GM20431 (cell line): Measurements from ENCODE around the gene SLC43A2.
"Not testable (repeated sequence)": the region's sequence is repeated elsewhere in the genome, so short reads cannot be mapped to it uniquely, and the experiment has no call there.

Experiments used
- in situ Hi-C: fragments of 300-500 bp; cut with MseI, MboI; formaldehyde crosslinking; loops from one replicate; pipeline ENCODE4 v1.15.0; 2020; ENCODE audit warnings: low sequenced_read_pairs; ENCODE audit not compliant: unreplicated experiment

The SLC43A2 gene

DNA sequence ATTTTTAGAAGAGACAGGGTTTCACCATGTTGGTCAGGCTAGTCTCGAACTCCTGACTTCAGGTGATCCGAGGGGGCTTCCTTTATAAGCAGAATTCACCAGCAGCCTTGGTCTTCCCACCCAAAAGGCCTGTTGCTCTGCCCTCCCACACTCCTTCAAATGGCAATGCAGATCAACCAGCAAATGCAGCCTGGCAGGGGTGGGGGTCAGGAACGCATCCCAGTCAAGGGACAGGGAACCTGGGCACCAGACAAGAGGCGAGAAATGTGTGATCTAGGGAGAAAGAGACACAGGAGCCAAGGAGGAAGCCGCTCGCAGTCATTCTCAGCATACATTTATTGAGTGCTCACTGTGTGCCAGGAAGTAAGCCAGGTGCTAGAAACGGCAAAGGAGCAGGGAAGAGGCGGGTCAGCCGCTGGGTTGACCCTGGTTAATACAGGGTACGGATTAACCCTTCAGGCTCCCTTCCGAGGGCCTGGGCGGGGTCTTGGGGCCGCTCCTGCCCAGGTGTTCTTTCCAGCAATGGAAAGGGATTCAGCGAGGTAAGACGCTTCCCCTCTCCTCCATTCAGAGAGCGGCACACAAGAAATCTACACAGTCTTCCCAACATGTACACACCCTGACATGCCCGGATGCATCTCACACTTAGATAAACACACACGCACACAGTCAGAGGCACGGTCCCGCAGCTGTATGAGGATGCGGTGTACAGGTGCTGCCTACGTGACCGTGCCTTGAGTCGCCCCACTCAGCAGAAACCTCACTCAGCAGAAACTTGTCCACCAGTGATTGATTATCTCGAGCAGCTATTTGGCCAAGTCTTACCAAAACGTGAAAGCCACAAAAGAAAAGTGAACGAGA is 59.5 kb downstream of the SLC43A2 start:
- in situ Hi-C loops = no loop called here

GRCh38 chr17:1566505-1567199 is 62.0 kb downstream of the SLC43A2 start:
- in situ Hi-C loops = no loop called here

DNA sequence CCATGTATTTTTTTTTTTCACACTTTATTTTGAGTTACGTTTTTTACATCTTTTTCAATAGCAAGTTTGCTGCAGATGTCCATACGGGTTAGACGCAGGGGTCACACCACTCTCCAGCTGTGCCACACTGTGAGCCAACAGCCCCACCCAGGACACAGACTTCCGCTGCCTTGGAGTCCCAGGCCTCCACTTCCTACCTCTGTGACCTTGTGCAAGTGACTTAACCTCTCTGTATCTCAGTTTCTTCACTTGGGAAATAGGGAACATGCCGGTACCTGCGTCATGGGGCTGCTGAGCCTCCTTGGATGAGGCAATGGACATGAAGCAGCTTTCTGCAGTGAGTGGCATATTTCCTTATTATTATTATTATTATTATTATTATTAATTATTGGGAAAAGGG is 62.8 kb downstream of the SLC43A2 start:
- in situ Hi-C loops = no loop called here

DNA sequence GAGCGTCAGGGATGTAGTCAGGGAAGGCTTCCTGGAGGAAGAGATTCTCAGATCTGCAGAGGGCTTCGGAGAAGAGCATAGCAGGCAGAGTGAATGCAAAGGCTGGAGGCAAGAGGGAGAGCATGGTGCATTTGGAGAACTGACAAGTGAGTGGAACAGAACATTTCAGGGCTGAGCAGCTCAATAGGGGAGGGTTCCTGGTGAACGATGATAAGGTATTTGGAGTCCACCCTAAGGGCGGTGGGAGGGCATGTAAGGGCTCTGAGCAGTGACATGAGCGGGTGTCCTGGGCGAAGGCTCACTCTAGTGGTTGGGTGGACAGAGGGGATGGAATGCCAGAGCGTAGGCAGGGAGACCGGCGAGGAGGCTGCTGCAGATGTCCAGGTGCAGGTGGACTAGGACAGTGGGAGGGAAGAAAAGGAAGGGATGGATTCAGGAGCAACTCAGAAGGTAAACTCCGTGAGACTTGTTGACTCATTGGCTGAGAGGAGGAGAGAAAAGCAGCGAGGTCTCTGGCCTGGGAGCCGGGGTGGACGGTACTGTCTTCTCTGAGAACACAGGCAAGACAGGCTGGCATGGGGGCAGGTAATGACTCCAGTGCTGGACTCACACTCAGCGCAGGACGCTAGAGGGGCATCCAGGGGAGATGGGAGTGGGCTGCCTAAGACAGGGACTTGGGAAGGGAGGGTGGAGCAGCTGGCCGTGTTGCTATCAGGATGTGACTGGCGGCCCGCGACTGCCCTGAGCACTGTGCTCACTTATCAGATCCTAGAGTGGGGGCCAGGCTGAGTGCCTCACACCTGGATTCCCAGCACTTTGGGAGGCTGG is 64.6 kb downstream of the SLC43A2 start:
- in situ Hi-C loops = no loop called here

DNA sequence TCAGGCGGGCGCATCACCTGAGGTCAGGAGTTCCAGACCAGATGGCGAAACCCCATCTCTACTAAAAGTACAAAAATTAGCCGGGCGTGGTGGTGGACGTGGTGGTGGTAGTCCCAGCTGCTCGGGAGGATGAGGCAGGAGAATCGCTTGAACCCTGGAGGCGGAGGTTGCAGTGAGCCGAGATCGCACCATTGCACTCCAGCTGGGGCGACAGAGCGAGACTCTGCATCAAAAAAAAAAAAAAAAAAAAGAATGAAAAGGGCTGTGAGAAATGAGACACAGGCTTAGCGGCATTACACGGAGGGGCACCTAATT is 65.2 kb downstream of the SLC43A2 start:
- in situ Hi-C loops = not testable (repeated sequence)

DNA sequence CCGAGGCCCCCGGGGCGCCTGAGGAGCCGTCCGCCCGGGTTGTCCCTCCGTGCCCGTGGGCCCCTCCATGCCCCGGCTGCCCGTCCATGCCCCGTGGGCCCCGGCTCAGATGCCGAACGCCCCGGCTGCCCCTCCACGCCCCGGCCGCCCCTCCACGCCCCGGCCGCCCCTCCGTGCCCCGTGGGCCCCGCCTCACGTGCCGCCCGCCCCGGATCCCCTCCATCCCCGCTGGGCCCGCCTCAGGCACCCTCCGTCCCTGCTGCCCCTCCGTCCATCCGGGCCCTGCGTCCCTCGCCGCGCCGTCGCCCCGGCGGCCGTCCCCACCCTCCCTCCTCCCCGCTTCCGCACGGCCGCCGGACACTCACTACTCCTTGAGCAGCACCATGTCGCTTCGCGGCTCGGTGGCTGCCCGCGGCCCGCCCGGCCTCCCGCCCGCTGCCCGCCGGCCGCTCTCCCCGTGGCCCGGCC is 66.4 kb downstream of the SLC43A2 start:
- in situ Hi-C loops = no loop called here

DNA sequence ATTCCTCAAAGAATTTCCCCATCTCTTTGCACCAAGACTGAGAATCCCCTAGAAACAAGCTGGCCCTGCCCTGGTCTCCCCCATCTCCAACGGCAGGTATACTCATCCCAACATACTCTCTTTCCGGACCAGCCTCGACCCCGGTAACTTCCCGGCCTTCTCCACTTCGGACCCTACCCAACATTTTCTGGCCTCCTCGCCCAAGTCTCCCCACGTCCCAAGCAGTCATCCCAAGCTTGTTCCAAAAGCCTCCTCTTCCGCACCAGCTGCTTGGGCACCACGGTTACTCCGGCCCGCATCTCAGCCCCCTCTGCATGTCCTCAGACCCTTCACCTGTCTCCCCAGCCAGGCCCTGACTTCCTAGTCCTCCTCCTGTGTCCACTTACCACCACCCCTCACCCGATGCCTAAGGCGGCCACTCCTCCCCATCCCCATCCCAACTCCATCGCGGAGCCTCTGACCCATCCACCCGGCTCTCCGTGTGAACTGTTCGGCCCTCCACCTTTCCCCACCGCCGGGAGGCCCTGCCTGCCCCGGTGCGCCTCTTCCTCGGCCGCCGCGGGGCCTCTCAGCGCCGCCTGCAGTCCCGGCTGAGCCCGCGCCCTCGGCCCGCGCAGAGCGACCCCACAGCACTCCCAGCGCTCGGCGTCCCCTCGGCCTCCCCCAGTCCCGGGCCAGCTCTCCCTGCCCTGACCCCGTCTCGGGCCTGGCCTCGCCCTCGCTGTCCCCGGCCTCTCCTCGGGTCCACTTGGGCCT is 67.0 kb downstream of the SLC43A2 start:
- in situ Hi-C loops = no loop called here

DNA sequence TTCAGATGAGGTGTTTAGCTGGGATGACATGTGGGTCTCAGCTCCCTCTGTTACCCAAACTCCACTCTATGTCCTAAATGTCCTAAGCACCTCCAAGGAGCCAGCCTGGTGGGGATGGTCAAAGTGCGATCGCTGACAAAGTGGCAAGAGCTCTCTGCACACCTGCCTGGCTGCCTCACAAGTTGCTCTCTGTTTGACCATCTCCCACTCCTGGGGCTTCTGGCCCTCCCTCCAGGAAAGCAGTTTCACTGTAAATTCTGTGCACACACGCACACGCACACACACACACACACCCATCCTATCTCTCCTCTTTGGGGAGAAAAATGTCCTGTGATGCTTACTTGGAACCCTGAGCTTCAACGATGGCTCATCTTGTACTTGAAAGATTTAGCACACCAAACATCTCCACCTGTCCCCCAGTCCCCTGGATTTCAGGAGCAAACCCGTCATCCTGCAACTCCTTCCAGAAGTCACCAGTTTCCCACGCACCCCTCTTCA is 67.7 kb downstream of the SLC43A2 start:
- in situ Hi-C loops = no loop called here

- in situ Hi-C loops = no loop called here
These were observed 68.4 kb downstream of the SLC43A2 start for GRCh38 chr17:1560101-1560857.

DNA sequence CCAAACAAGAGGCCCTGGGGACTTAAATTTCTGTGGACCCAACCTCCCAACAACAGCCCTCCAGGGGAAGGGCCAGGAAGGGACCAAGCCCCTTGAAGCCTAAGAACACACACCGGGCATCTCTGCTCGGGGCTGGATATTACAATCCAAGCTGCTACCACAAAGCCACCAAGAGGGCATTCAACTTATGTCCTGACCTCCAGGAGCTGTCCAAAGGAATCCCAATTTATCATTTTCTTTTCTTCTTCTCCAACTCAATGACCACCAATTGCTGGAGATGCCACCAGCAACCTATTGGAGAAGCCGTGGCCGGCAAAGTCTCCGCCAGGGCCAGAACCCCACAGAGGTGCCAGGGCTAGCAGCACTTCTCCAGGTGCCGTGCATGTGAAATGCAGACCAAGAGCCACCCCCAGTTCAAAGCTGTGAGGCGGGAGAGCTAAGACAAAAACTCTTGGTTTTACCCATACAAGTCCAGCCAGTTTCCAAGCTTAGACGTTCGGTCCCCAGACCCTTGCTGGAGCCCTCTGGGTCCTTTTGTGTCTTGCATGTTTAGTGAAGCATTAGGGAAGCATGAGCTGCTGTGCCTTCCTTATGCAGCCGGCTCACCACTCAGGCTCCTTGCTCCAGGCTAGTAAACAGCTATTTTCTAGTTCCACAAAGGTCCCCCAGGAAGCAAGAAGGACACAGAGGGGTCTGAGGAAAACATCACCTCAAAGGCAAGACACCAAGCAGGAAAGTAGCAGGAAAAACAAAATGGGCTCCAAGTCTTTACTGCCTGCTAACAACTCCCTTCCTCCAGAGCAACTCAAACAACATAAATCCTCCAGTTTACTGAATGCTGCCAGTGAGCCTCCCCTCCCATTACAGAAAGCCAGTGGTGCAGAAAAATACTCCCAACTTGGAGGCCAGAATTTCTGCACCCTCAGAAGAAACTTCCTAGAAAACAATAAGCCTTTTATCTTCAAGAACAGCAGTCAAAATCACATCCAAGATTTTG is 69.3 kb downstream of the SLC43A2 start:
- in situ Hi-C loops = no loop called here

- in situ Hi-C loops = no loop called here
These were observed 70.2 kb downstream of the SLC43A2 start for GRCh38 chr17:1558401-1558800.

- in situ Hi-C loops = no loop called here
These were observed 71.1 kb downstream of the SLC43A2 start for GRCh38 chr17:1557355-1558095.

GRCh38 chr17:1555651-1556471 is 72.8 kb downstream of the SLC43A2 start:
- in situ Hi-C loops = no loop called here

DNA sequence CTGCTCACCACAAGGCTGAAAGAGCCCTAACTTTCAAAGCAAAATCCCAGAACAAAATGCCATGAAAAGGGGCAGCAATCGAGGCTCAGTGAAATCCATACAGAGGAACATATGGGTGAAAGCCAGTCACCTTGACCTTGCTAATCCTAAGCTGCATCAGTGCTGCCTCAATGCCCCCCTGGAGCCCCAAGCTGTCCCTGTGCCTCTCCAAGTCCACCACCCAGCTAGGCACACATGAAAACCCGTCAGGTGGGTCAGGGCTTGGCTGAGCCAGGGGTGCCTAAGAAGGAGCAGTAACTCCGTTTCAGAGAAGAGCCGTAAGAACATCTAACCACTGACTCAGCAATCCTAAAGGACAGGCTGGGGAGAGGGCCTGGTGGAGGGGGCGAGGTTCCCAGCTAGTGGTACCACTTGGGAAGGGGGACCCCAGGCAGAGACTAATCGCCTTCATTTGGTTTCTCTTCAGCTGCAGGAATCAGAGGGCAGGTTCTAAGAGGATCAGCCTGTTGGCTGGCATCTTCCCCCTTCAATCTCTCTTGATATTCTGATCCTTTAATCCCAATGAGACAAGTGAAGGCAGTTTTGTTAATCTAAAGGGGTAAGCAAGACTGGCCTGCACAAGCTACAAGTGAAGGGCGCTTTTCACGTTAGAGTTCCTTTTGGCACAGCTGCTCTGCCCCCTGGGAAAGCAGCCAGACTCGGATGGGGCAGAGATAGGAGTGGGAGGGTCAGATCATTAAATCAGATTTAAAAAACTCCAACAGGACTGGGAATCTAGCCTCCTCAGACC is 73.7 kb downstream of the SLC43A2 start:
- in situ Hi-C loops = no loop called here

DNA sequence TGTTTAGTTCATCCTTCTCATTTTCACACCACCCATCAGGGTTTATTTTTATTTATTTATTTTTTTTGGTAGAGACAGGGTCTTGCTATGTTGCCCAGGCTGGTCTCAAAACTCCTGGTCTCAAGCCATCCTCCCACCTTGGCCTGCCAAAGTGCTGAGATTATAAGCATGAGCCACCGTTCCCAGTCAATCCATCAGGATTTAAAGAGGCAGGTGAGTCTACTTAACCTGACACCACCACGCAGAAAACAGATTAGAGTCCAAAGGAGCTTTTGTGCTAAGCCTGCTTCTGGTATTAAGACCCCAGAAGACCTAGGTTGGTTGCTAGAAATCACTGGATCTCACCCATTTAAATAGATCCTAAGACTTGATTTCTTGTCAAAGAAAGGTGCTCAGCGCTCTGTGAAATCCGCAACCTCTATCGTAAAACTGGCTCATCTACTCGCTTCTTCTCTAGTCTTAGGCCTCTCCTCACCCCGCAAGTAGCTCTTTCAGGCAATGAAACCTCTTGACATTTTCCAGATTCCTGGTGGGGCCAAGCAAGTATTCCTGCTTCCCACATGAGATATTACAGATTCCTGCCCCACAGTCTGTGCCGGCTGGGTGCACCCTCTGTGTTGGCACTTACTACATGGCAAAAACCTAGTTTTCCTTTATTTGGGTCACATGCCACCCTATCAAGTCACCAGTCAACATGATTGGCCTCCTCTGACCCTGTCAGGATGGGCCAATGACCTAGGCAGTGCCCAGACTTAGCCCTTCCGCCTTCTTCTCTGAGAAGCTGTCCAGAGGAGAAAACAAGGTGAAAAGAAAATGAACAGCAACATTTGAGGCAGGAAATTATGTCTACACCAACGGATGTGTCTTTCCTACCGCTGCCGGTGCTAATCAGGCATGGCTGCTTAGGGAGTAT is 75.0 kb downstream of the SLC43A2 start:
- in situ Hi-C loops = no loop called here
